HepG2 (cell line): ENCODE data around the gene VAC14. TPM values are rescaled to one million over a fixed set of nuclear protein-coding genes. Genes with fewer than 3 reads are reported as not detected.

Experiments used
- CHCHD3 ChIP-seq: sonication (generic); formaldehyde crosslinking; IDR thresholded peaks from 2 replicates; pipeline ENCODE4 v1.8.0; 2022; ENCODE audit warnings: mild to moderate bottlenecking, missing genetic modification reagents, moderate library complexity
- FOSL2 ChIP-seq: sonication (generic); formaldehyde crosslinking; IDR thresholded peaks from 2 replicates; pipeline ENCODE4 v1.4.0; 2020; ENCODE audit warnings: missing genetic modification reagents
- GLMP ChIP-seq: sonication (generic); formaldehyde crosslinking; IDR thresholded peaks from 2 replicates; pipeline ENCODE4 v1.9.0; 2021; ENCODE audit warnings: missing genetic modification reagents, mild to moderate bottlenecking, borderline replicate concordance
- HIC2 ChIP-seq: sonication (generic); formaldehyde crosslinking; IDR thresholded peaks from 2 replicates; pipeline ENCODE4 v1.9.0; 2022; ENCODE audit warnings: low read depth, missing genetic modification reagents
- IRX3 ChIP-seq: sonication (generic); formaldehyde crosslinking; IDR thresholded peaks from 2 replicates; pipeline ENCODE4 v1.8.1; 2023; ENCODE audit warnings: mild to moderate bottlenecking, low read depth, missing genetic modification reagents, borderline replicate concordance
- MXI1 ChIP-seq: IDR thresholded peaks from 3 replicates; pipeline ENCODE4 v1.6.1; 2012; ENCODE audit warnings: low read depth, low read length, inconsistent platforms, borderline replicate concordance
- POGK ChIP-seq: sonication (generic); formaldehyde crosslinking; conservative IDR thresholded peaks from 2 replicates; pipeline ENCODE4 v1.8.0; 2022; ENCODE audit warnings: mild to moderate bottlenecking, moderate library complexity, missing genetic modification reagents
- SAFB2 ChIP-seq: sonication (generic); formaldehyde crosslinking; IDR thresholded peaks from 2 replicates; pipeline ENCODE4 v1.5.1; 2020; ENCODE audit warnings: missing genetic modification reagents, low read depth, mild to moderate bottlenecking, borderline replicate concordance
- TIGD3 ChIP-seq: sonication (generic); formaldehyde crosslinking; IDR thresholded peaks from 2 replicates; pipeline ENCODE4 v1.5.1; 2020; ENCODE audit warnings: mild to moderate bottlenecking, missing genetic modification reagents, borderline replicate concordance
- ZNF280D ChIP-seq: sonication (generic); formaldehyde crosslinking; IDR thresholded peaks from 2 replicates; pipeline ENCODE4 v1.5.1; 2020; ENCODE audit warnings: mild to moderate bottlenecking, missing genetic modification reagents
- ZNF460 ChIP-seq: sonication (generic); formaldehyde crosslinking; IDR thresholded peaks from 2 replicates; pipeline ENCODE4 v1.5.1; 2020; ENCODE audit warnings: missing genetic modification reagents, mild to moderate bottlenecking, borderline replicate concordance
- ZNF558 ChIP-seq: sonication (generic); formaldehyde crosslinking; IDR thresholded peaks from 2 replicates; pipeline ENCODE4 v1.9.0; 2022; ENCODE audit warnings: mild to moderate bottlenecking, missing genetic modification reagents, borderline replicate concordance
- ZSCAN12 ChIP-seq: sonication (generic); formaldehyde crosslinking; IDR thresholded peaks from 2 replicates; pipeline ENCODE4 v1.9.0; 2021; ENCODE audit warnings: mild to moderate bottlenecking, missing genetic modification reagents
- polyA plus RNA-seq, 8 experiments: library from polyadenylated mRNA; depleted of rRNA in 3 of 8; stranded (reverse) in 7 of 8; unstranded in 1 of 8; fragments of >200 nt; fragmentation: Illumina TruSeq in 4 of 8; extraction: Trizol in 4 of 8; gene quantifications; 2 replicates each; pipeline versions ENCODE4 v1.2.1 to v1.2.3, GENCODE V29; 2011 to 2016; ENCODE audit warnings: low read depth in 4 of 8, missing spikeins in 1 of 8, mixed read lengths in 1 of 8; ENCODE audit not compliant: insufficient read depth in 1 of 8
- total RNA-seq, 5 experiments: library from RNA; depleted of rRNA; stranded (reverse); fragments of >200 nt; fragmentation: Illumina TruSeq; extraction: Trizol; gene quantifications; 2 replicates each; pipeline ENCODE4 v1.2.3, GENCODE V29; 2016; ENCODE audit warnings: low read depth in 1 of 5
- TF ChIP-seq, protein P1 (sequence below): sonication (generic); formaldehyde crosslinking; IDR thresholded peaks from 2 replicates; pipeline ENCODE4 v1.4.0; 2020; ENCODE audit warnings: missing genetic modification reagents, borderline replicate concordance

The VAC14 gene
- total and polyA plus RNA-seq, 2 of the 13 experiments (the other 11 are each of a cell fraction or from before 2014, with no cell fraction given), result 23.5 to 24.6 TPM

- no peak for TF ChIP-seq POGK (CRISPR knock-in tag)
- no peak for TF ChIP-seq ZNF280D (CRISPR knock-in tag)
- TF ChIP-seq, protein P1, sequence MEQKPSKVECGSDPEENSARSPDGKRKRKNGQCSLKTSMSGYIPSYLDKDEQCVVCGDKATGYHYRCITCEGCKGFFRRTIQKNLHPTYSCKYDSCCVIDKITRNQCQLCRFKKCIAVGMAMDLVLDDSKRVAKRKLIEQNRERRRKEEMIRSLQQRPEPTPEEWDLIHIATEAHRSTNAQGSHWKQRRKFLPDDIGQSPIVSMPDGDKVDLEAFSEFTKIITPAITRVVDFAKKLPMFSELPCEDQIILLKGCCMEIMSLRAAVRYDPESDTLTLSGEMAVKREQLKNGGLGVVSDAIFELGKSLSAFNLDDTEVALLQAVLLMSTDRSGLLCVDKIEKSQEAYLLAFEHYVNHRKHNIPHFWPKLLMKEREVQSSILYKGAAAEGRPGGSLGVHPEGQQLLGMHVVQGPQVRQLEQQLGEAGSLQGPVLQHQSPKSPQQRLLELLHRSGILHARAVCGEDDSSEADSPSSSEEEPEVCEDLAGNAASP (CRISPR knock-in tag), result peak; percentile 24; the same call in 1 of the 2 replicates
- TF ChIP-seq MXI1, result no peak
- no peak for TF ChIP-seq IRX3 (CRISPR knock-in tag)
- TF ChIP-seq CHCHD3 (CRISPR knock-in tag), result no peak
- no peak for TF ChIP-seq GLMP (CRISPR knock-in tag)
- no peak for TF ChIP-seq ZSCAN12 (CRISPR knock-in tag)
- TF ChIP-seq ZNF460, result no peak
- 0 out of 2 replicates have a peak, but pooled peaks have one; percentile 26 for TF ChIP-seq FOSL2
- TF ChIP-seq TIGD3 (CRISPR knock-in tag), result no peak
- TF ChIP-seq HIC2 (CRISPR knock-in tag), result no peak
- no peak for TF ChIP-seq SAFB2 (CRISPR knock-in tag)
- no peak for TF ChIP-seq ZNF558 (CRISPR knock-in tag)
These were observed 106.7 kb downstream of the VAC14 start (continued) for GRCh38 chr16:70694088-70694867.
